ENCODE results near the gene LCN2.

Gene LCN2

GRCh38 chr9:128113526-128114325 lies 35.5 kb upstream of the LCN2 start:
- Histone ChIP-seq H3K14ac (ENCODE audit: low read length) (no peak overlapping the region), H3K9ac (ENCODE audit: low read length) (no peak overlapping the region), H2BK5ac (ENCODE audit: low read depth, low read length, poor library complexity) (no peak overlapping the region), H4K8ac (ENCODE audit: low read depth, low read length) (no peak overlapping the region), H3K4me2 (ENCODE audit: low read length) (no peak overlapping the region), H3K4me3 (ENCODE audit: low read depth, low read length) (peak overlapping the region; percentile 28), H2AFZ (ENCODE audit: insufficient read depth, low read length, poor library complexity) (no peak overlapping the region), H4K91ac (ENCODE audit: low read depth, low read length) (no peak overlapping the region), H3K4ac (ENCODE audit: low read depth, low read length) (no peak overlapping the region), H2BK120ac (ENCODE audit: insufficient read depth, low read length, poor library complexity) (no peak overlapping the region), H3K79me2 (ENCODE audit: control insufficient read depth, insufficient read depth, low read length, poor library complexity) (no peaks in the 10 kb centered on the region), H3K79me1 (ENCODE audit: low read length) (no peaks in the 10 kb centered on the region), H3K27ac (ENCODE audit: low read depth, low read length) (no peak overlapping the region), H3K27me3 (ENCODE audit: insufficient read depth, low read length) (no peaks in the 10 kb centered on the region), H3K18ac (ENCODE audit: low read length) (no peak overlapping the region), H3K36me3 (ENCODE audit: control insufficient read depth in 1 of 2, insufficient read depth in 2 of 2, low read length in 2 of 2) (peaks cover 12 to 16% of the 10 kb centered on the region in 2 experiments), H3K9me3 (ENCODE audit: insufficient read depth, low read depth, low read length) (peaks cover 2% of the 10 kb centered on the region), H2AK5ac (ENCODE audit: low read length) (no peak overlapping the region), H2BK12ac (ENCODE audit: low read length) (no peak overlapping the region), H4K12ac (ENCODE audit: low read depth, low read length) (no peak overlapping the region), H3K4me1 (ENCODE audit: control insufficient read depth in 1 of 2, insufficient read depth in 2 of 2, low read length in 2 of 2) (no peaks in the 10 kb centered on the region), H3K23ac (ENCODE audit: low read length) (no peak overlapping the region)
- no peak for DNase-seq
- no CpG with 5 or more reads among the region's 12 CpGs for WGBS (ENCODE audit: extremely low coverage, insufficient coverage, insufficient read length)

GRCh38 chr9:128114326-128115186 lies 34.7 kb upstream of the LCN2 start:
- Histone ChIP-seq H3K79me1 (ENCODE audit: low read length) (no peaks in the 10 kb centered on the region), H3K27ac (ENCODE audit: low read depth, low read length) (no peak overlapping the region)

GRCh38 chr9:128115187-128116103 lies 33.8 kb upstream of the LCN2 start:
- H3K4me1 ChIP-seq (ENCODE audit: control insufficient read depth in 1 of 2, insufficient read depth in 2 of 2, low read length in 2 of 2), result no peaks in the 10 kb centered on the region
- H3K79me1 ChIP-seq (ENCODE audit: low read length), result no peaks in the 10 kb centered on the region
- no peak overlapping the region for H3K4me2 ChIP-seq (ENCODE audit: low read length)
- no peak overlapping the region for H3K9ac ChIP-seq (ENCODE audit: low read length)
- H3K4me3 ChIP-seq (ENCODE audit: low read depth, low read length), result no peak overlapping the region
- no peak overlapping the region for H4K91ac ChIP-seq (ENCODE audit: low read depth, low read length)
- no peak overlapping the region for H2BK5ac ChIP-seq (ENCODE audit: low read depth, low read length, poor library complexity)
- H3K18ac ChIP-seq (ENCODE audit: low read length), result no peak overlapping the region
- no peak overlapping the region for H2AFZ ChIP-seq (ENCODE audit: insufficient read depth, low read length, poor library complexity)
- no peaks in the 10 kb centered on the region for H3K79me2 ChIP-seq (ENCODE audit: control insufficient read depth, insufficient read depth, low read length, poor library complexity)
- no peak overlapping the region for H3K23ac ChIP-seq (ENCODE audit: low read length)
- no peak overlapping the region for H3K4ac ChIP-seq (ENCODE audit: low read depth, low read length)
- no peak overlapping the region for H4K8ac ChIP-seq (ENCODE audit: low read depth, low read length)
- peaks cover 14 to 16% of the 10 kb centered on the region in 2 experiments for H3K36me3 ChIP-seq (ENCODE audit: control insufficient read depth in 1 of 2, insufficient read depth in 2 of 2, low read length in 2 of 2)
- DNase-seq, result peak in 1 of 2 donors; percentile 72
- H2BK120ac ChIP-seq (ENCODE audit: insufficient read depth, low read length, poor library complexity), result no peak overlapping the region
- H3K9me3 ChIP-seq (ENCODE audit: insufficient read depth, low read depth, low read length), result peaks cover 3% of the 10 kb centered on the region
- H3K14ac ChIP-seq (ENCODE audit: low read length), result no peak overlapping the region
- H3K27ac ChIP-seq (ENCODE audit: low read depth, low read length), result no peak overlapping the region
- H2AK5ac ChIP-seq (ENCODE audit: low read length), result no peak overlapping the region
- no CpG with 5 or more reads among the region's 26 CpGs for WGBS (ENCODE audit: extremely low coverage, insufficient coverage, insufficient read length)
- H4K12ac ChIP-seq (ENCODE audit: low read depth, low read length), result no peak overlapping the region
- no peak overlapping the region for H2BK12ac ChIP-seq (ENCODE audit: low read length)
- H3K27me3 ChIP-seq (ENCODE audit: insufficient read depth, low read length), result no peaks in the 10 kb centered on the region

More at GRCh38 chr9:128114326-128115186, 34.7 kb upstream of the LCN2 start:
- H3K27me3 ChIP-seq (ENCODE audit: insufficient read depth, low read length), result no peaks in the 10 kb centered on the region
- H3K4me2 ChIP-seq (ENCODE audit: low read length), result no peak overlapping the region
- H3K9me3 ChIP-seq (ENCODE audit: insufficient read depth, low read depth, low read length), result peaks cover 2% of the 10 kb centered on the region
- no peak overlapping the region for H3K9ac ChIP-seq (ENCODE audit: low read length)
- no peak overlapping the region for H2AFZ ChIP-seq (ENCODE audit: insufficient read depth, low read length, poor library complexity)
- H3K18ac ChIP-seq (ENCODE audit: low read length), result no peak overlapping the region
- H3K4me1 ChIP-seq (ENCODE audit: control insufficient read depth in 1 of 2, insufficient read depth in 2 of 2, low read length in 2 of 2), result no peaks in the 10 kb centered on the region
- H3K4ac ChIP-seq (ENCODE audit: low read depth, low read length), result no peak overlapping the region
- no peak overlapping the region for H4K91ac ChIP-seq (ENCODE audit: low read depth, low read length)
- H3K79me2 ChIP-seq (ENCODE audit: control insufficient read depth, insufficient read depth, low read length, poor library complexity), result no peaks in the 10 kb centered on the region
- no peak overlapping the region for H4K8ac ChIP-seq (ENCODE audit: low read depth, low read length)
- H2BK5ac ChIP-seq (ENCODE audit: low read depth, low read length, poor library complexity), result no peak overlapping the region
- no peak overlapping the region for H2BK12ac ChIP-seq (ENCODE audit: low read length)
- WGBS (ENCODE audit: extremely low coverage, insufficient coverage, insufficient read length), result no CpG with 5 or more reads among the region's 29 CpGs
- peaks cover 9 to 16% of the 10 kb centered on the region in 2 experiments for H3K36me3 ChIP-seq (ENCODE audit: control insufficient read depth in 1 of 2, insufficient read depth in 2 of 2, low read length in 2 of 2)
- H4K12ac ChIP-seq (ENCODE audit: low read depth, low read length), result no peak overlapping the region
- DNase-seq, result no peak
- H3K14ac ChIP-seq (ENCODE audit: low read length), result no peak overlapping the region
- H3K23ac ChIP-seq (ENCODE audit: low read length), result no peak overlapping the region
- H2AK5ac ChIP-seq (ENCODE audit: low read length), result no peak overlapping the region
- H3K4me3 ChIP-seq (ENCODE audit: low read depth, low read length), result no peak overlapping the region
- H2BK120ac ChIP-seq (ENCODE audit: insufficient read depth, low read length, poor library complexity), result no peak overlapping the region

Measured in trophoblast cell (in vitro differentiated cells and primary cell).